ENCODE data around the gene SLC28A2. TPM values are rescaled to one million over a fixed set of nuclear protein-coding genes. Genes with fewer than 3 reads are reported as not detected.

Gene SLC28A2
- total RNA-seq, 2 donors from 2014 or later: 2.3 TPM; not detected in 1

- ATAC-seq: no peak
- no peak for TF ChIP-seq POLR2A (IDR thresholded peaks at IDR 0.05)
- no peak for TF ChIP-seq CTCF (IDR thresholded peaks at IDR 0.05)
- Histone ChIP-seq H3K36me3 (replicated peaks in 1 of 2; ENCODE audit: insufficient read depth in 1 of 2, low read depth in 2 of 2) (no peaks in the 10 kb centered on the region), H3K9me3 (no peaks in the 10 kb centered on the region), H3K4me3 (no peak overlapping the region), H3K27me3 (no peaks in the 10 kb centered on the region), H3K27ac (no peak overlapping the region), H3K4me1 (peaks cover 21% of the 10 kb centered on the region)
- intact Hi-C loops (cut with DNase I): loop anchor here (2.0 kb wide), 1 partner anchor 44 kb away; no protein-coding TSS in a partner anchor
- no peak for DNase-seq
- 98 to 100% methylated on average over 2 of the region's 2 CpGs for WGBS, 2 donors
These were observed 30.9 kb upstream of the SLC28A2 start for GRCh38 chr15:45221053-45221599.

GRCh38 chr15:45221967-45222366, 30.1 kb upstream of the SLC28A2 start:
- Histone ChIP-seq H3K9me3 (no peaks in the 10 kb centered on the region), H3K4me1 (peaks cover 21% of the 10 kb centered on the region), H3K36me3 (replicated peaks in 1 of 2; ENCODE audit: insufficient read depth in 1 of 2, low read depth in 2 of 2) (no peaks in the 10 kb centered on the region), H3K4me3 (no peak overlapping the region), H3K27me3 (no peaks in the 10 kb centered on the region), H3K27ac (no peak overlapping the region)
- no peak for ATAC-seq
- intact Hi-C loops (cut with DNase I): loop anchor here (2.0 kb wide), 1 partner anchor 43 kb away; no protein-coding TSS in a partner anchor
- no peak for DNase-seq
- TF ChIP-seq CTCF (IDR thresholded peaks at IDR 0.05) (no peak), POLR2A (IDR thresholded peaks at IDR 0.05) (no peak)
- WGBS, 2 donors: 88 to 89% methylated on average over 4 of the region's 4 CpGs

GRCh38 chr15:45224621-45225217, 27.3 kb upstream of the SLC28A2 start:
- WGBS, 2 donors: 8 to 9% methylated on average over 5 of the region's 5 CpGs
- Histone ChIP-seq H3K27ac (no peak overlapping the region), H3K9me3 (no peaks in the 10 kb centered on the region), H3K4me3 (no peak overlapping the region), H3K4me1 (peaks cover 11% of the 10 kb centered on the region), H3K36me3 (replicated peaks in 1 of 2; ENCODE audit: insufficient read depth in 1 of 2, low read depth in 2 of 2) (no peaks in the 10 kb centered on the region), H3K27me3 (no peaks in the 10 kb centered on the region)
- no peak for TF ChIP-seq CTCF (IDR thresholded peaks at IDR 0.05)
- ATAC-seq (no peak), DNase-seq (no peak)
- intact Hi-C loops (cut with DNase I): no loop called here

- 68 to 76% methylated on average over 11 of the region's 11 CpGs for WGBS, 2 donors
- TF ChIP-seq CTCF (IDR thresholded peaks at IDR 0.05): no peak
- TF ChIP-seq POLR2A (IDR thresholded peaks at IDR 0.05): no peak
- ATAC-seq (no peak), DNase-seq (peak in 1 of 4 donors; percentile 46)
- Histone ChIP-seq H3K9me3 (no peaks in the 10 kb centered on the region), H3K27me3 (no peaks in the 10 kb centered on the region), H3K27ac (no peak overlapping the region), H3K4me3 (no peak overlapping the region), H3K36me3 (replicated peaks in 1 of 2; ENCODE audit: insufficient read depth in 1 of 2, low read depth in 2 of 2) (no peaks in the 10 kb centered on the region), H3K4me1 (peaks cover 11% of the 10 kb centered on the region)
- intact Hi-C loops (cut with DNase I): no loop called here
These were observed 26.3 kb upstream of the SLC28A2 start for GRCh38 chr15:45225506-45226273.
